HG03108 (cell line): ENCODE measurements around the gene CGREF1.
A peak's percentile ranks its signal among the peaks of the same experiment; 100 is the strongest.
"Not testable (repeated sequence)": the region's sequence is repeated elsewhere in the genome, so short reads cannot be mapped to it uniquely, and the experiment has no call there.

Experiments
- ATAC-seq: cut with Tn5 transposase; IDR thresholded peaks from one replicate; pipeline ENCODE4 v1.9.1; 2021; ENCODE audit warnings: moderate library complexity; ENCODE audit not compliant: unreplicated experiment

Gene CGREF1

GRCh38 chr2:27088634-27089033, 30.3 kb downstream of the CGREF1 start:
- no peak for ATAC-seq

- ATAC-seq = no peak
Observed at GRCh38 chr2:27087823-27088410, 31.0 kb downstream of the CGREF1 start.

DNA sequence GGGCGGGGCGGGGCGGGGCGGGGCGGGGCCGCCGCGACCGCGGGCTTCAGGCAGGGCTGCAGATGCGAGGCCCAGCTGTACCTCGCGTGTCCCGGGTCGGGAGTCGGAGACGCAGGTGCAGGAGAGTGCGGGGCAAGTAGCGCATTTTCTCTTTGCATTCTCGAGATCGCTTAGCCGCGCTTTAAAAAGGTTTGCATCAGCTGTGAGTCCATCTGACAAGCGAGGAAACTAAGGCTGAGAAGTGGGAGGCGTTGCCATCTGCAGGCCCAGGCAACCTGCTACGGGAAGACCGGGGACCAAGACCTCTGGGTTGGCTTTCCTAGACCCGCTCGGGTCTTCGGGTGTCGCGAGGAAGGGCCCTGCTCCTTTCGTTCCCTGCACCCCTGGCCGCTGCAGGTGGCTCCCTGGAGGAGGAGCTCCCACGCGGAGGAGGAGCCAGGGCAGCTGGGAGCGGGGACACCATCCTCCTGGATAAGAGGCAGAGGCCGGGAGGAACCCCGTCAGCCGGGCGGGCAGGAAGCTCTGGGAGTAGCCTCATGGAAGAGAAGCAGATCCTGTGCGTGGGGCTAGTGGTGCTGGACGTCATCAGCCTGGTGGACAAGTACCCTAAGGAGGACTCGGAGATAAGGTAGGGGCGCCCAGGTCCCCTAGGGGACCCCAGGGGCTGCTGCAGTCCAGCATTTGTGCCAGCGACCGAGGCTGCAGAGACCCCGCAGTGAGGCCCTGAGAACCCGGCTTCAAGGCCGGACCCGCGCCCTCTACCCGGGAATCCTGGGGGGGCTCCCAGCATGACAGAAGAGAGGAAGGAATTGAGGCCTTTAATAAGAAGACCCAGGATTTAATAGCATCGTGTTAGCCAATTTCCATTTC, 32.0 kb downstream of the CGREF1 start, which contains the start of gene KHK:
Gene KHK, plus strand, starts transcription at position 49 of the 870 bp plus-strand sequence. Its CDS starts 488 bp downstream, at position 537.
- no peak for ATAC-seq

- peak; percentile 76 for ATAC-seq
Observed at GRCh38 chr2:27086090-27086723, 32.7 kb downstream of the CGREF1 start.

GRCh38 chr2:27085673-27086089, 33.2 kb downstream of the CGREF1 start:
- ATAC-seq = no peak

GRCh38 chr2:27085062-27085672, 33.8 kb downstream of the CGREF1 start:
- no peak for ATAC-seq

- ATAC-seq = no peak
Observed at GRCh38 chr2:27084297-27085061, 34.4 kb downstream of the CGREF1 start.

GRCh38 chr2:27083410-27084296, 35.3 kb downstream of the CGREF1 start:
- ATAC-seq = no peak

DNA sequence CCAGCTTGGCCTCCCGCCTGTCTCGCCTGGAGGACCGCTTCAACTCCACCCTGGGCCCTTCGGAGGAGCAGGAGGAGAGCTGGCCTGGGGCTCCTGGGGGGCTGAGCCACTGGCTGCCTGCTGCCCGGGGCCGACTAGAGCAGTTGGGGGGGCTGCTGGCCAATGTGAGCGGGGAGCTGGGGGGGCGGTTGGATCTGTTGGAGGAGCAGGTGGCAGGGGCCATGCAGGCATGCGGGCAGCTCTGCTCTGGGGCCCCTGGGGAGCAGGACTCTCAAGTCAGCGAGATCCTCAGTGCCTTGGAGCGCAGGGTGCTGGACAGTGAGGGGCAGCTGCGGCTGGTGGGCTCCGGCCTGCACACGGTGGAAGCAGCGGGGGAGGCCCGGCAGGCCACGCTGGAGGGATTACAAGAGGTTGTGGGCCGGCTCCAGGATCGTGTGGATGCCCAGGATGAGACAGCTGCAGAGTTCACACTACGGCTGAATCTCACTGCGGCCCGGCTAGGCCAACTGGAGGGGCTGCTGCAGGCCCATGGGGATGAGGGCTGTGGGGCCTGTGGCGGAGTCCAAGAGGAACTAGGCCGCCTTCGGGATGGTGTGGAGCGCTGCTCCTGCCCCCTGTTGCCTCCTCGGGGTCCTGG, 36.0 kb downstream of the CGREF1 start:
- ATAC-seq = no peak

DNA sequence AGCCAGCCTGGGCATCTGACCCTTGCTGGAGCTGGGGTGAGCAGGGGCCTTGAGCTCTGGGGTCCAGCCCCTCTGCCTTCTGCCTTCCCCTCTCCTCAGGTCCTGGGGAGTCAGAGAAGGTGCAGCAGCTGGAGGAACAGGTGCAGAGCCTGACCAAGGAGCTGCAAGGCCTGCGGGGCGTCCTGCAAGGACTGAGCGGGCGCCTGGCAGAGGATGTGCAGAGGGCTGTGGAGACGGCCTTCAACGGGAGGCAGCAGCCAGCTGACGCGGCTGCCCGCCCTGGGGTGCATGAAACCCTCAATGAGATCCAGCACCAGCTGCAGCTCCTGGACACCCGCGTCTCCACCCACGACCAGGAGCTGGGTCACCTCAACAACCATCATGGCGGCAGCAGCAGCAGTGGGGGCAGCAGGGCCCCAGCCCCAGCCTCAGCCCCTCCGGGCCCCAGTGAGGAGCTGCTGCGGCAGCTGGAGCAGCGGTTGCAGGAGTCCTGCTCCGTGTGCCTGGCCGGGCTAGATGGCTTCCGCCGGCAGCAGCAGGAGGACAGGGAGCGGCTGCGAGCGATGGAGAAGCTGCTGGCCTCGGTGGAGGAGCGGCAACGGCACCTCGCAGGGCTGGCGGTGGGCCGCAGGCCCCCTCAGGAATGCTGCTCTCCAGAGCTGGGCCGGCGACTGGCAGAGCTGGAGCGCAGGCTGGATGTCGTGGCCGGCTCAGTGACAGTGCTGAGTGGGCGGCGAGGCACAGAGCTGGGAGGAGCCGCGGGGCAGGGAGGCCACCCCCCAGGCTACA, 36.8 kb downstream of the CGREF1 start:
- ATAC-seq = no peak

GRCh38 chr2:27080603-27080936, 38.4 kb downstream of the CGREF1 start:
- no peak for ATAC-seq

DNA sequence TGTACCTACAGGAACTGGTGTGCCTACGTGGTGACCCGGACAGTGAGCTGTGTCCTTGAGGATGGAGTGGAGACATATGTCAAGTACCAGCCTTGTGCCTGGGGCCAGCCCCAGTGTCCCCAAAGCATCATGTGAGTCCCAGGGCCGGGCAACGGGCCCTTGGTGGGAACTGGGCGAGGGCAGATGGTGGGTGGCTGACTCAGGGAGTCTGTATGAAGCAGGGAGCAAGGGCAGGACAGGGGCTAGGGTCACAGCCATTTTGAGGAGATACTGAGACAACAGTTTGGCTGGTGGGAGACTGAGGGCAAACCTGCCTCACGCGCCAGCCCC, 38.8 kb downstream of the CGREF1 start:
- ATAC-seq = no peak

GRCh38 chr2:27079233-27080139, 39.4 kb downstream of the CGREF1 start:
- no peak for ATAC-seq

DNA sequence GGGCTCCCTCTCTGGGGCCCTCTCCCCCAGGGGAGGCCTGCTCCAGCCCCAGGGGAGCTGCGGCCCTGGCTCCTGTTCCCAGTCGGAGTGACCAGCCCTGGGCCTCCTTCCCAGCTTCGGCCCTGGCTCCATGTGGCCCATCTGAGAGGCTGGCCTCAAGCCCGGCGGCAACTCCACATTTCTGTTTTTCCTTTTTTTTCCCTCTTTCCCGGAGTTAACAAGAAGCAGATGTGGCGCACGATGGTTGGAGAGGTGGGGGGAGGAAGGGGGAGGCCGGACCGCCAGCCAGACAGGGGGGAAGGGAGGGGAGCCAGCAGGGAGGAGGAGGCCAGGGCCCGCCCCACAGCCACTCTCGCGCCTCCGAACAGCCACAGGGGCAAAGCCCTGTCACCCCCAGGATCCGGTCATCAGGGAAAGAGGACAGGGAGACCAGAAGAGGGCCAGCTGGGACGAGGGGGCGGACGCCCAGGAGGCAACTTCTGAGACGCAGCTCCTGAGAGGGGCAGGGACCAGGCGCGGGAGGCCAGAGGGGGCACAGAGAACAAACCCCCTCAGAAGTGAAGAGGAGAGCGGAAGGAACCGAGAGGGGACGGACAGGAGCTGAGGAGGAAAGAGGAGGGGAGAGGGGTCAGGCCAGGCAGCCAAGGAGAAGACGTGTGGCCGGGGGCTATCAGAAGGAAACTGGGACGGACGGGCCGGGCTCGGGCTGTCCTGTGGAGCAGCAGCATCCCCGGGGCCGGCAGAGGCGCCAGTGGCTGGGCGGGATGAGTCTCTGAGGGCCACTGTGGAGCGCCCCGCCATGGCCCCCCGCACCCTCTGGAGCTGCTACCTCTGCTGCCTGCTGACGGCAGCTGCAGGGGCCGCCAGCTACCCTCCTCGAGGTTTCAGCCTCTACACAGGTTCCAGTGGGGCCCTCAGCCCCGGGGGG, 40.4 kb downstream of the CGREF1 start, which contains the start of gene EMILIN1:
Gene EMILIN1, plus strand, starts transcription at position 349 of the 928 bp plus-strand sequence. Its CDS starts 451 bp downstream, at position 800.
- ATAC-seq = no peak

DNA sequence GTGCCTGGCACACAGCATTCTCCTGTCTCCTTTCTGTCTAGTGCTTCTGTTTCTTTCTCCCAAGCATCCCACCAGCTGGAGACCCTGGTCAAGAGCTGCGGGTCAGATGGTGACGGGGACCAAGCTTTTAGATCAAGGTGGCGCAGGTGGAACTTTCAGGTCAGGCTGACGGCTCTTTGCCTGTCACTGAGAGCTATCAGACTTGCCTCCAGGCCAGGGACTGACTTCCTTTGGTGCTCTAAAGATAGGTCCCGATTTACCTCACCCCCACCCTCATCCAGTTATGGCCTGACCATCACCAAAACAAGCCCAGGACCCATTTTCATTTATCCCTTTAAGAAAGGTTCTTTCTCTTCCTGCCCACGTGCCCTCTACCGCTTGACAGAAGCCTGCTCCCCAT, 41.7 kb downstream of the CGREF1 start:
- ATAC-seq = no peak

GRCh38 chr2:27076323-27076722, 42.6 kb downstream of the CGREF1 start:
- ATAC-seq = no peak

GRCh38 chr2:27075566-27075871, 43.4 kb downstream of the CGREF1 start:
- ATAC-seq = not testable (repeated sequence)
